Large intestine (tissue), 3 donors: Measurements from ENCODE around the gene AGTR1. TPM values are rescaled to one million over a fixed set of nuclear protein-coding genes. Genes with fewer than 3 reads are reported as not detected.
A peak's percentile ranks its signal among the peaks of the same experiment; 100 is the strongest.
"Not testable (repeated sequence)": the region's sequence is repeated elsewhere in the genome, so short reads cannot be mapped to it uniquely, and the experiment has no call there.

Experiments
- DNase-seq, 2 donors: peaks; one replicate each; pipeline versions ENCODE4 v3.0.0 to v3.0.0-alpha.2; 2013
- H3K27ac ChIP-seq: one replicate; pipeline ENCODE4 v1.5.1; 2013; ENCODE audit warnings: low read length
- H3K27me3 ChIP-seq: 2 replicates; pipeline ENCODE4 v1.6.1; 2013; ENCODE audit warnings: low read length; ENCODE audit not compliant: control insufficient read depth, insufficient read depth
- H3K36me3 ChIP-seq: 2 replicates; pipeline ENCODE4 v1.6.1; 2013; ENCODE audit warnings: low read length; ENCODE audit not compliant: control insufficient read depth, insufficient read depth
- H3K4me1 ChIP-seq: one replicate; pipeline ENCODE4 v1.6.1; 2013; ENCODE audit warnings: low read length; ENCODE audit not compliant: control insufficient read depth, insufficient read depth
- H3K4me3 ChIP-seq: one replicate; pipeline ENCODE4 v1.5.1; 2013; ENCODE audit warnings: low read length
- H3K9me3 ChIP-seq: one replicate; pipeline ENCODE4 v1.6.1; 2013; ENCODE audit warnings: mild to moderate bottlenecking, low read depth, low read length, moderate library complexity; ENCODE audit not compliant: control insufficient read depth
- WGBS: methylation state at CpG from one replicate; pipeline ENCODE4 v1.1.5; 2013; ENCODE audit warnings: low lambda C conversion rate; ENCODE audit not compliant: insufficient coverage; 5-methylcytosine and 5-hydroxymethylcytosine counted together
- polyA plus RNA-seq: library from polyadenylated mRNA; unstranded; fragments of 120-200 nt; gene quantifications from one replicate; pipeline ENCODE4 v1.2.1, GENCODE V29; 2013

Gene AGTR1
- polyA plus RNA-seq, 1 donor, result 1.3 TPM

DNA sequence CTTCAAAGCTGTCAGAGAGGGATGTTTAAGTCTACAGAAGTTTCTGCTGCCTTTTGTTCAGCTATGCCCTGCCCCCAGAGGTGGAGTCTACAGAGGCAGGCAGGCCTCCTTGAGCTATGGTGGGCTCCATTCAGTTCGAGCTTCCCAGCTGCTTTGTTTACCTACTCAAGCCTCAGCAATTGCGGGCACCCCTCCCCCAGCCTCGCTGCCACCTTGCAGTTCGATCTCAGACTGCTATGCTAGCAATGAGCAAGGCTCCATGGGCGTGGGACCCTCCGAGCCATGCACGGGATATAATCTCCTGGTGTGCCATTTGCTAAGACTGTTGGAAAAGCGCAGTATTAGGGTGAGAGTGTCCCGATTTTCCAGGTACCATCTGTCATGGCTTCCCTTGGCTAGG lies 88.5 kb downstream of the AGTR1 start:
- H3K27ac ChIP-seq, H3K4me1 ChIP-seq, H3K4me3 ChIP-seq, H3K27me3 ChIP-seq, H3K36me3 ChIP-seq, DNase-seq, H3K9me3 ChIP-seq: not testable (repeated sequence)
- WGBS, result no CpG with 5 or more reads among the region's 9 CpGs

- H3K27ac ChIP-seq, result no peak overlapping the region
- H3K36me3 ChIP-seq, result no peaks in the 10 kb centered on the region
- no peaks in the 10 kb centered on the region for H3K27me3 ChIP-seq
- no peak overlapping the region for H3K4me3 ChIP-seq
- no peak for DNase-seq
- no CpG with 5 or more reads among the region's 6 CpGs for WGBS
- no peaks in the 10 kb centered on the region for H3K4me1 ChIP-seq
- H3K9me3 ChIP-seq, result no peaks in the 10 kb centered on the region
Observed at GRCh38 chr3:148789146-148789545, 91.4 kb downstream of the AGTR1 start.

DNA sequence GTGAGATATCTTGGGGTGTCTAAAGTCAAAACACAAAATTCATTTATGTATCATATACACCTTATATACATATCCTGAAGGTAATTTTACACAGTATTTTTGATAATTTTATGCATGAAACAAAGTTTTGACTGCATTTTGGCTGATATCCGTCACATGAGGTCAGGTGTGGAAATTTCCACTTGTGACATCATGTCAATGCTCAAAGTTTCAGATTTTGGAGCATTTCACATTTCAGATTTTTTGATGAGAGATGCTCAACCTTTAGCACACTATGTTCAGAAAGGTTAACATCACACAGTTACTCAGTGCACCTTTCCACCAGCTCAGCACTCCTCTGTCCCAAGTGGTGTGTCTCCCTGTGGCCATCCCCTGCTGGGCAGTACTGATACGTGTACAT lies 92.2 kb downstream of the AGTR1 start:
- no peak for DNase-seq
- H3K4me3 ChIP-seq, result no peak overlapping the region
- no peaks in the 10 kb centered on the region for H3K9me3 ChIP-seq
- H3K36me3 ChIP-seq, result no peaks in the 10 kb centered on the region
- no peaks in the 10 kb centered on the region for H3K4me1 ChIP-seq
- no peaks in the 10 kb centered on the region for H3K27me3 ChIP-seq
- no peak overlapping the region for H3K27ac ChIP-seq
- WGBS, result 100% methylated on average over 2 of the region's 2 CpGs

DNA sequence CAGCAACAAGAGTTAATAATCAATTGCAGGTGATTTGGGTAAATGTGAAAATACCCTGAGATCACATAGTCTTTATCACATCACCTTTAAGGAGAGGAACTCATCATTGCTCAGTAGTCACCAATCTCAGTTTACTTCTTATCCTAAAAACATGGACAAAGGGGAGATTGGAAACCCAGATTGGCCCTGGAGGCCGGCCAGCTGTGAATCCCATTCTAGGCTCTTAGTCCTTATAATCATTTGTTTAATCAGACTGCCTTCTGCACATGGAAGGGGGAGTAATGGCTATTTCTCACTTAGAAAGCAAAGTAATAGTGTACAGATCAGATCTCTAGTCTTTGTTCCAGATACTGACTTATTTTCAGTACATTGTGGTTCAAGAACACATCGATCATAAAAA lies 92.7 kb downstream of the AGTR1 start:
- no CpG with 5 or more reads among the region's 2 CpGs for WGBS
- no peak overlapping the region for H3K27ac ChIP-seq

DNA sequence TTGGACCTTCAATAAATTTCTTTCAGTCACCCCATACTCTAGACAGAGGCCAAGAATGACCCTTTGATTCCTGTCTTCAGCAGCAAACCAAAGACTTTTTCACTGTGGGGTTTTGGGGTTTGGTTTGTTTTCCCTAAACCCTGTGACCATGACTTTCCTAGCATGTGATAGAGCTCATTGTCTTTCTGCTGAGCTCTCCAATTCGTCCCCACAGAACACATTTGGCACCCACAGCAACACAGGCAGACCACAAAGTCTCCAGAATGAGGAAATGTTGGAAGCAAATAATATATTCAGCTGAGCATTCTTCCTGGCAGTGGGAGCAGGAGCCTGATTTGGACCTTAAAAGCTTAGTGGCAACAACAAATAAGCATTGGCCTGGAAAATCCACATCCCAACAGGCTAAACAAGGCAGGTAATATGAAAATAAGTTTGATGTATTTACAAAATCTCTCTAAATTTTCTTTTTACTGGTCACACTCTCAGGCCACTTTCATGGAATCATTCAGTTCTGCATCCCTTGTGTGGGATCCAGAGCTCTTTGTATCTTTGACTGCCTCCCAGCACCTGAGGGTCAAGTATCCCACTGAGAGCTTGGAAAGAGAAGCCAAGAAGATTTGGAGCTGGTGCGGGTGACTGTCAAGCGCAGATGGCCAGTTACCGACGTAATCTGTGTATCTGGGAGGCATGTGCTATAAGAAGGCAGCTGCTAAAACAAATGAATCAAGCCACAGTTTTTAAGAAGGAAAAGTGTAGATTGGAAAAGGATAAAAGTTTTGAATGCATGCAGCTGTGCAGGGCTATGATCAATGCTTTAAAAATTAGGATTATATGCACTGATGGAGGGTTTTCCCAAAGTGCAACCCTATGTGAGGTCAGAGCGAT lies 93.4 kb downstream of the AGTR1 start:
- Histone ChIP-seq H3K9me3 (no peaks in the 10 kb centered on the region), H3K27ac (no peak overlapping the region), H3K36me3 (no peaks in the 10 kb centered on the region), H3K27me3 (no peaks in the 10 kb centered on the region), H3K4me3 (no peak overlapping the region), H3K4me1 (no peaks in the 10 kb centered on the region)
- WGBS, result 95% methylated on average over 4 of the region's 6 CpGs
- DNase-seq, result peak in 1 of 2 donors; percentile 10

More for the DNA sequence above, 92.7 kb downstream of the AGTR1 start:
- Histone ChIP-seq H3K27me3 (no peaks in the 10 kb centered on the region), H3K4me1 (no peaks in the 10 kb centered on the region), H3K4me3 (no peak overlapping the region), H3K36me3 (no peaks in the 10 kb centered on the region), H3K9me3 (no peaks in the 10 kb centered on the region)
- no peak for DNase-seq

- H3K27ac ChIP-seq, result no peak overlapping the region
- WGBS, result 100% methylated on average over 1 of the region's 1 CpG
Observed at GRCh38 chr3:148791920-148792319, 94.2 kb downstream of the AGTR1 start.

GRCh38 chr3:148792516-148792915 lies 94.8 kb downstream of the AGTR1 start:
- no CpG with 5 or more reads among the region's 1 CpG for WGBS
- no peaks in the 10 kb centered on the region for H3K9me3 ChIP-seq
- H3K27me3 ChIP-seq, result no peaks in the 10 kb centered on the region
- H3K36me3 ChIP-seq, result no peaks in the 10 kb centered on the region
- DNase-seq, result no peak
- no peaks in the 10 kb centered on the region for H3K4me1 ChIP-seq
- H3K4me3 ChIP-seq, result no peak overlapping the region
- H3K27ac ChIP-seq, result no peak overlapping the region

More at GRCh38 chr3:148791920-148792319, 94.2 kb downstream of the AGTR1 start:
- Histone ChIP-seq H3K36me3 (no peaks in the 10 kb centered on the region), H3K4me3 (no peak overlapping the region), H3K27me3 (no peaks in the 10 kb centered on the region), H3K4me1 (no peaks in the 10 kb centered on the region), H3K9me3 (no peaks in the 10 kb centered on the region)
- DNase-seq, result no peak

Other genes with a start within 250 kb of the AGTR1 start
- gene CPB1, start 129.9 kb downstream of the AGTR1 start, polyA plus RNA-seq, result 1.9 TPM
- 0.52 TPM for gene CPA3, start 167.4 kb downstream of the AGTR1 start, polyA plus RNA-seq